Suprapubic skin (tissue), 4 donors: Measurements from ENCODE around the gene USP35. TPM values are rescaled to one million over a fixed set of nuclear protein-coding genes. Genes with fewer than 3 reads are reported as not detected.
A peak's percentile ranks its signal among the peaks of the same experiment; 100 is the strongest.
"Not testable (repeated sequence)": the region's sequence is repeated elsewhere in the genome, so short reads cannot be mapped to it uniquely, and the experiment has no call there.

ENCODE experiments used
- DNase-seq, 2 donors: peaks; one replicate each; pipeline ENCODE4 v3.0.0-alpha.2; 2019; ENCODE audit warnings: low spot score in 2 of 2
- H3K27ac ChIP-seq: fragments of 200-600 bp; sonication (generic); one replicate; pipeline ENCODE4 v1.5.1; 2019
- H3K27me3 ChIP-seq: fragments of 200-600 bp; sonication (generic); one replicate; pipeline ENCODE4 v1.5.1; 2019
- H3K36me3 ChIP-seq: fragments of 200-600 bp; sonication (generic); one replicate; pipeline ENCODE4 v1.5.1; 2019
- H3K4me1 ChIP-seq: fragments of 200-600 bp; sonication (generic); one replicate; pipeline ENCODE4 v1.5.1; 2019
- H3K4me3 ChIP-seq: fragments of 200-600 bp; sonication (generic); one replicate; pipeline ENCODE4 v1.5.1; 2019; ENCODE audit warnings: mild to moderate bottlenecking
- H3K9me3 ChIP-seq: fragments of 200-600 bp; sonication (generic); one replicate; pipeline ENCODE4 v1.5.1; 2019
- CTCF ChIP-seq, 2 donors: fragments of 200-600 bp in 1 of 2; fragments of 450-650 bp in 1 of 2; sonication (generic) in 1 of 2; IDR thresholded peaks; one replicate each; pipeline ENCODE4 v1.5.1; 2016 to 2019; ENCODE audit warnings: antibody characterized with exemption in 2 of 2, mild to moderate bottlenecking in 1 of 2, moderate library complexity in 1 of 2
- EP300 ChIP-seq: sonication (generic); formaldehyde crosslinking; IDR thresholded peaks from one replicate; pipeline ENCODE4 v1.6.1; 2017; ENCODE audit warnings: antibody characterized with exemption
- POLR2A ChIP-seq, 2 donors: fragments of 450-650 bp; IDR thresholded peaks; one replicate each; pipeline ENCODE4 v1.6.1; 2017; ENCODE audit warnings: antibody characterized with exemption in 2 of 2, mild to moderate bottlenecking in 2 of 2, moderate library complexity in 2 of 2
- POLR2AphosphoS5 ChIP-seq, 3 donors: sonication (generic); formaldehyde crosslinking; IDR thresholded peaks; one replicate each; pipeline ENCODE4 v1.6.1; 2017; ENCODE audit warnings: antibody characterized with exemption in 3 of 3
- WGBS: methylation state at CpG from one replicate; pipeline ENCODE4 v1.1.5; 2018; 5-methylcytosine and 5-hydroxymethylcytosine counted together
- total RNA-seq, 4 donors: library from RNA; depleted of rRNA; stranded (reverse); fragments of >200 nt; gene quantifications; one replicate each; pipeline ENCODE4 v1.1.0, GENCODE V29; 2016

The USP35 gene
- total RNA-seq, 4 donors from 2014 or later, result 2.3 to 9.6 (median 5.6) TPM

GRCh38 chr11:78218707-78219492 is 30.2 kb downstream of the USP35 start:
- peaks cover 80% of the 10 kb centered on the region for H3K36me3 ChIP-seq
- 81% methylated on average over 11 of the region's 11 CpGs for WGBS
- peak; percentile 43 to 58 for DNase-seq

GRCh38 chr11:78219493-78220217 is 30.9 kb downstream of the USP35 start:
- Histone ChIP-seq H3K9me3 (no peaks in the 10 kb centered on the region), H3K4me1 (no peaks in the 10 kb centered on the region), H3K4me3 (no peak overlapping the region), H3K27ac (no peak overlapping the region), H3K36me3 (peaks cover 83% of the 10 kb centered on the region), H3K27me3 (no peaks in the 10 kb centered on the region)
- 88% methylated on average over 6 of the region's 7 CpGs for WGBS
- TF ChIP-seq EP300, result no peak
- no peak for TF ChIP-seq CTCF (IDR thresholded peaks at IDR 0.05)
- no peak for TF ChIP-seq POLR2A (IDR thresholded peaks at IDR 0.05)
- no peak for TF ChIP-seq POLR2AphosphoS5 (IDR thresholded peaks at IDR 0.05)
- DNase-seq, result peak in 1 of 2 donors; percentile 42

More at GRCh38 chr11:78218707-78219492, 30.2 kb downstream of the USP35 start:
- H3K27me3 ChIP-seq, result no peaks in the 10 kb centered on the region
- TF ChIP-seq CTCF (IDR thresholded peaks at IDR 0.05) (no peak), EP300 (no peak), POLR2AphosphoS5 (IDR thresholded peaks at IDR 0.05) (no peak)
- no peaks in the 10 kb centered on the region for H3K9me3 ChIP-seq
- H3K4me3 ChIP-seq, result no peak overlapping the region
- no peak overlapping the region for H3K27ac ChIP-seq
- H3K4me1 ChIP-seq, result no peaks in the 10 kb centered on the region

GRCh38 chr11:78220218-78221157 is 31.8 kb downstream of the USP35 start:
- Histone ChIP-seq H3K4me3 (no peak overlapping the region), H3K27ac (no peak overlapping the region), H3K4me1 (no peaks in the 10 kb centered on the region), H3K36me3 (peaks cover 86% of the 10 kb centered on the region), H3K27me3 (no peaks in the 10 kb centered on the region), H3K9me3 (no peaks in the 10 kb centered on the region)
- no peak for TF ChIP-seq POLR2A (IDR thresholded peaks at IDR 0.05)
- TF ChIP-seq CTCF (IDR thresholded peaks at IDR 0.05), result no peak
- no peak for TF ChIP-seq POLR2AphosphoS5 (IDR thresholded peaks at IDR 0.05)
- TF ChIP-seq EP300, result no peak
- peak; percentile 37 to 60 for DNase-seq
- WGBS, result 96% methylated on average over 13 of the region's 14 CpGs

- Histone ChIP-seq H3K36me3 (peaks cover 86% of the 10 kb centered on the region), H3K27ac (no peak overlapping the region), H3K27me3 (no peaks in the 10 kb centered on the region), H3K4me1 (no peaks in the 10 kb centered on the region), H3K9me3 (no peaks in the 10 kb centered on the region), H3K4me3 (no peak overlapping the region)
- peak in 1 of 2 donors; percentile 28 for DNase-seq
- TF ChIP-seq POLR2A (IDR thresholded peaks at IDR 0.05) (no peak), EP300 (no peak), CTCF (IDR thresholded peaks at IDR 0.05) (no peak), POLR2AphosphoS5 (IDR thresholded peaks at IDR 0.05) (no peak)
- WGBS, result 87% methylated on average over 13 of the region's 13 CpGs
Observed at GRCh38 chr11:78221396-78222315, 32.9 kb downstream of the USP35 start.

- not testable (repeated sequence) for H3K27ac ChIP-seq, H3K4me3 ChIP-seq, H3K9me3 ChIP-seq, H3K4me1 ChIP-seq, H3K27me3 ChIP-seq
- 79% methylated on average over 10 of the region's 10 CpGs for WGBS
- H3K36me3 ChIP-seq, result peaks cover 83% of the 10 kb centered on the region
- DNase-seq, result peak; percentile 43 to 57
Observed at GRCh38 chr11:78222726-78223125, 34.0 kb downstream of the USP35 start.
